Islet of Langerhans (tissue), 1 donor: ENCODE results near the gene ASPG.

Experiments used
- FAIRE-seq: peaks from one replicate; lab custom pipeline; 2011; peaks lifted over from hg19 to GRCh38; lab: Jason Lieb, UNC

Gene ASPG

DNA sequence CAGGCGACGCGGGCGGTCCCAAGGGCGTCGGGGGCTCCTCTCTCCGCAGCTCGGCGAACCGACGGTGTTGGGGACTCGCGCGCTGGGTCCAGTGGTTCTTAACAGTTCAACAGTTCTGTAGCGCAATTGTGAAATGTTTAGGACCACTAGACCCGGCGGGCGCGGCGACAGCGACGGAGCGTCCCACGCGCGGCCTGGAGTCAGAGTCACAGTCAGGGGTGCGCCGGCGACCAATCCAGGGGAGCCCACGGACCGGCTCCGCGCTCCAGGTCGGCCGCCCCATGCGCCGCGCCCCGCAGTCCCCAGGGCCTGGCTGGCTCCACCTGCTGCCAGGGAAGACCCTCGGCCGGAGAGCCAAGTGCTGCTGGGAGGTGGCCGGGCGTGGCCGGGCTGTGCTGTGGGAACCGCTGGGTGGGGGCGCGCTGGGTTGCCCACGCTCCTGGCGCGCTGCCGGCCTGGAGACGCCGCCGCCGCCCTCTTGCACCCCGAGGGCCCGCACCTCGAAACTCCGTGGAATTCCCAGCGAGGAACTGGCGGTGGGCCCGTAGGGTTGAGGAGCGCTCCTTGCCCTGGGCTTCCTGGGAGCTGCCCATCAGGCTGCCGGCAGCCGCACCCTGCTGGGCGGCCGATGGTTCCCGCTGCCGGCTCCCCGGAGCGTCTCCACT is 32.0 kb downstream of the ASPG start:
- no peak for FAIRE-seq

DNA sequence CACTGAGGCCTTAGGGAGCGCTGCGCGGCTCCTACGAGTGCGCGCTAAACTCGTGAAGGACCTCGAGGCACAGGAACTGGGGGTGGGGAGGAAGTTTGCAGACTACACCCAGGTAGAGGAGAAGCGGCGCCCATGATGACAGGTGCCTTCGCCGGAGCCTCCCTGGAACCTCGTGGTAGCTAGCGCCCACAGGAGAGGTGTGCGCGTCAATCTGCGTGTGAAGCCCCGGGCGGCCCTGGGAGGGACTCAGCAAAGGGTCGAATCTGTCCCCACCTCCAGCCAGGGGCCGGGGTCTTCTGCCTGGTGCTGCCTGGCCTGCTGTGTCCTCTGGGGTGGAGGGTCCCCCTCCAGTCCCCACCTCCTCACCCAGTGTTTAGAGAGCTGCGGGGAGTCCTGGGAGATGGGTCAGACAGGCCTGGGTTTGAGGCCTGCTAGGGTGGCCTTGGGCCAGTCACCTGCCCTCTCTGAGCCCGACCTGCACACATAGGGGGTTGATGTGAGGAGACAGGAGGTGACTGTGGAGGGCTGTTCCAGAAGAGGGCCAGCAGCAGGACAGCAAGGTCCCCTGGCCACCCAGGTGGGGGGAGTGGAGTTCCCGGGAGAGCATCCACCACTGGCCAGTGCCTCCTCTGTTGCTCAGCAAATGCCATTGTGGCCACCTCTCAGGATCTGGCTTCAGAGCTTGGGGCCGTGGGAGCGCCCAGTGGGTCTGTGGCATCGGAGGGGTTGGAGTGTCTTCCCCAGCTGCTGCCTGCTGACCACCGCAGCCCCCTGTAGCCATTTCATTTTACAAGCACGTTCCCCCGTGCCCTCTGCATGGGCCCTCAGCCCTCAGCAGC is 32.7 kb downstream of the ASPG start:
- no peak for FAIRE-seq

DNA sequence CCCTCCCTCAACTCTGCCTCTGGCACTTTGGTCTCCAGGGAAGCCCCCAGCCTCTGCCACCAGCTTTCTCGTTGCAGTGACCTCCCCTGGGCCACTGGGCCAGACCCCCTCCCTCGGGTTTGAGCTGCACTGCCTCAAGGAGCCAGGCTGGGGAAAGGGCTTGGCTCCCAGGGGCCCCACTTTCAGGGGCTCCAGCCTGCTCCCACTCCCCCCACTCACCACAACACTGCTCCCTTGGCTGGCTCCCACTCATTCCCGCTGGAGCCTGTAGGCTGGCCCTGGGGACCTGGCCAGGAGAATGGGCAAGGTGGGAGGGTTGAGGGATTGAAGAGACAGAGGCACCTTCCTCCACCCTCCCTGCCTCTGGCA is 33.6 kb downstream of the ASPG start:
- FAIRE-seq, result no peak

DNA sequence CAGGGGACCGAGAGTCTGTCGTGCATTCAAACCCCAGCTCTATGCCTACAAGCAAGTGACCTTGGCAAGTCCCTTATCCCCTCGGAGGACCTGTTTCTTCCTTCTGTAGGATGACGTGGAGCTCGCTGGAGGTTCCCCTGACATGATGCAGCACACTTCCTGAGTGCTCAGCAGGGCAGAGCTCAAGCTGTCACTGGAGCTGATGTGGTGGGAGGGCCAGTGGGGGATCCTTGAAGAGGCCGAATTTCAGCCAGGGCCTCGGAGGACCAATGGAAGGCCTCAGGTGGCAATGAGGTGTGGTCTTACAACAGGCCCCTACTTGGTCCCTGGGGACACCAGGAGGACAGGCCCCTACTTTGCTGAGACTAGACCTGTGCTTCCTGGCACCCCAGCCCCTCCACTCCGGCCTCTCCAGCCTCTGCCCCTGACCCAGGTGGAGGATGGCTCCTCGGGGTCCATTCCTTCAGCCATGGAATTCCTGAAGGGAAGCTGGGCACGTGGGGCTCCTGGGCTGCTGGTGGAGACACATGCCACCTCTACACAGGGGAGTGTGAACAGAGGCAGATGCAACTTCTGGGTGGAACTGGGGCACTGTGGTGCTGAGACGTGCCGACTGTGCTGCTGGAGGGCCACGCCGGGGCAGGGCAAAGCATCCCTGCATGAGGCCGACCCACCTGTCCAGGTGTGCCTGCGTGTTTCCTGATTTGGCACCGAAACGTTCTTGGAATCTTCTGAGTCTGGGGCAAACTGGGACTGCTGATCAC is 34.2 kb downstream of the ASPG start:
- no peak for FAIRE-seq

DNA sequence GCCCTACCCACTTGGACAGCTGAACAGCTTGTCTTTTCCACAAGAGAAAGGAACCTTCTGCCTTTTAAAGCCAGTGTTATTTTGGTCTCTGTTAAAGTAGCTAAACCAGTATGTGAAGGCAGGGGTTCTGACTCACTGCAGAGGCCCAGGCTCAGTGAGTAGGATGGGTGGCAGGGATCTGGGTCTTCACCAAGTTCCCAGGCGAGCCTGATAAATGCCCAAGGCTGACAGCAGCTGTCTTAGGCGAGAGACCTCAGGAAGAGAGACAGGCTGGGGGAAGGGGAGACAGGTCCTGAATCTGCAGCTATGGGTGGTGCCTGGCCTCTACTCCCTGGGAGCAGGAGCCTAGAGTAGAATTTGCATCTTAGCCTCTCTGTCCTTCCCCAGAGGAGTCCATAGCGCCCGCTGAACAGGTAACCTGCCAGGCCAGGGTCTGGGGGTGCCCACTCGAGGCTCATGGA is 34.8 kb downstream of the ASPG start:
- no peak for FAIRE-seq

DNA sequence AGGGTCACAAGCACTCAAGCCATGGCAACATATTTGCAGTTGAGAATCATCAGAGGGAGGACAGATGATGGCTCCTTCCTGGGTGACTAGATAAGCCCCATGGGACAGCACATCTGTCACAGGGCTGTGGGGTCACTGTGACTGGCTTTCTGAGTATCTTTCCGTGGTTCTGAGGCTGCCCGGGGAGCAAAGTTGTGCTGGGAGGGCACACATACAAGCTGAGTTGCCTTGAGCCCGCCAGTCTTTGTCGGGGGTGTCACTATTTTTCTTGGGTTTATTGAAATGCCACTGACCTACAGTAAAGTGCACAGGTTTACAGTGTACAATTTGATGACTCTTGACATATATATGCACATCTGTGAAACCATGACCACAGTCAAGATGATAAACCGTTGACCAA is 35.6 kb downstream of the ASPG start:
- no peak for FAIRE-seq

DNA sequence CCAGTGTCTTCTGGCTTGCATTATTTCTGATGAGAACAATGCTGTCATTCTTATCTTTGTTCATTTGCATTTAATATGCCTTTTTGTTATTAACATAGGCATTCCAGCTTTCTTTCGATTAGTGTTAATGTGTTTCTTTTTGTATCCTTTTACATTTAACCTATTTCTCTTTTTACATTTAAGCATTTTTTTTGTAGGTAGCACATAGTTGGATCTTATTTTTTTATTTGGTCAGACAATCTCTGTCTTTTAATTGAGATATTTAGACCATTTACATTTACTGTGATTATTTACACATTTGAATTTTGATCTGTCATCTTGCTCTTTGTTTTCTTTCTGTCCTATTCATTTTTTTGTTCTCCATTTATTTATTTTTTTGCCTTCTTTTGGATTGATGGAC is 38.4 kb downstream of the ASPG start:
- no peak for FAIRE-seq

DNA sequence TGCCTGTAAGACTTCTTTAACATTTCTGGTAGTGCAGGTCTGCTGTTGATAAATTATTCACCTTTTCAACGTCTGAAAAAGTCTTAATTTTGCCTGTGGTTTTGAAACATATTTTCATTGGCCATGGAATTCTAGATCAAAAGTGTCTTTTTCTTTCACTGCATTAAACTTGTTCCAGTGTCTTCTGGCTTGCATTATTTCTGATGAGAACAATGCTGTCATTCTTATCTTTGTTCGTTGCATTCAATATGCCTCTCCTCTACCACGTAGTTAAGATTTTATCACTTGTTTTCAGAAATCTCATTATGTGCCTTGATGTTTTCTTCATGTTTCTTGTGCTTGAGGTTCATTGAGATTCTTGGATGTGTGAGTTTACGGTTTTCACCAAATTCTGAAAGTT is 39.5 kb downstream of the ASPG start:
- FAIRE-seq, result no peak

DNA sequence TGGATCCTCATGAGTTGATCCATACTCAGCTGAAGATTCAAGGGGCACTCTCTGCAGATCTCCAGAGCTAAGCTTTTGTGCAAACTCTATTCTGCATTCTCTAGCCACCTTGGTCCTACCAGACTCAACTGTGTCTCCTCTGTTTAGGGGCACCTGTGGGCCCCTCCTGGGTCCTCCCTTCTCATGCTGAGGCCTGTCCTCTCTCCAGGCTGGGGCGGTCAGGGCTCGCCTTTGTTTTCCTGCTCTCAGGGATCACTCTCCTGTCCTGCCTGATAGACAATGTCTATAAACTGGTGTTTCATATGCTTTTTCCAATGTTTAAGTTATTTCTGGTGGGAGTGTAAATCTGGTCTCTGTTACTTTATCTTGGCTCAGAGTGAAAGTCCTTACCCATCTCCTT is 41.3 kb downstream of the ASPG start:
- no peak for FAIRE-seq

DNA sequence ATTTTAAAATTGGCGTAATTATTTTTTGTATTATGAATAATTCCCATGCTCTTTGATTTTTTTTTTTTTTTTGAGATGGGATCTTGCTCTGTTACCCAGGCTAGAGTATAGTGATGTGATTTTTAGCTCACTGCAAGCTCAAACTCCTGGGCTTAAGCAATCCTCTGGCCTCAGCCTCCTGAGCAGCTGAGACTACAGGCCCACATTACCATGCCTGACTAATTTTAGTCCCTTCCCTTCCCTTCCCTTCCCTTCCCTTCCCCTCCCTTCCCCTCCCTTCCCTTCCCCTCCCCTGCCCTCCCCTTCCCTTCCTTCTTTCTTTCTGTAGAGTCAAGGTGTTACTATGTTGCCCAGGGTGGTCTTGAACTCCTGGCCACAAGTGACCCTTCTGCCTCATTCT is 43.5 kb downstream of the ASPG start:
- no peak for FAIRE-seq

DNA sequence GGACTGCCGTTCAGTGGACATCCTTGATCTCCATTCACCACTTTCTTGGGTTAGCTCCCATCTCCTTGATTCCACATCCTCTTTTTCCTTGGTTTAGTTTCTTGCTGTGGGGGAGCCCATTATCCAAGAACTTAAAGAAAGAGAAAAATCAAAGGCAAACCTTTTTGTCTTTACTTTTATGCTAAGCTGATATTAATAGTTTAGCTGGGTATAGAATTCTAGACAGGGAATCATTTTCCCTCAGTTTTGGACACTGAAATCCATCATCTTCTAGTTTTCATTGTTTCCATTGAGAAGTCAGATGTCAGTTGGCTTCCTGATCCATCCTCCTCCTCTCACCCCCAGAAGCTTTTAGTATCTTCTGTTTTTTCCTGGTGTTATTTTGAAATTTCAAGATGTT is 44.1 kb downstream of the ASPG start:
- no peak for FAIRE-seq

DNA sequence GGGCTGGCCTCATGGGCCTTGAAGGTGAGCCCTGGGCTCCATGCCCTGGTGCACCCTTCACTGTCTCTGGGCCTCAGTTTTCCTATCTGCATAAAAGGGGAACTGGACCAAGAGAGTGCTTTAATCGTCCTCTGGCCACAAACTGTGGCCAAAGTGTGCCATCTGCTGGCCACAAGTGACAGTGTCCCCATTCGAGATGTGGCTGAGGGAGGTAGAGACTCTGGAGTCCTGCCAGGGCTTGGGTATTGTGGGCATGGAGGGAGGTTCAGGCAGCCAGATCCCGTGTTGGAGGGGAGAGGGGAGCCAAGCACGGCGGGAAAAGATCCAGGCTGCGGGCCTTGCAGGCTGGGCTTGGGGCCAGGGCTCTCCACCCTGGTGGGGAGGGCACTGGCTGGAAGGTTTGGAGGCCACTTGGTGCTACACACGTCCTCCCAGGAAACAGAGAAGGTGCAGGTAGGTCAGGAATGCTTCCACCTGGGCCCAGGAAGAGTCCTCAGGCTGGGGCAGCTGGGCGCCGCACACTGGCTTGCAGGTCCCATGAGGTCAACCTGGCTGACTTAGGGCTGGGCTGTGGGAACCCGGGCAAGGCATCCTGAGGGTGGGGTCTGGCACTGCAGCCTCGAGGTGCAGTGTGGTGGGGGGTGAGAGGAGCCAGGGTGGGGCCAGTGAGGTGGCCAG is 45.6 kb downstream of the ASPG start:
- FAIRE-seq, result no peak

DNA sequence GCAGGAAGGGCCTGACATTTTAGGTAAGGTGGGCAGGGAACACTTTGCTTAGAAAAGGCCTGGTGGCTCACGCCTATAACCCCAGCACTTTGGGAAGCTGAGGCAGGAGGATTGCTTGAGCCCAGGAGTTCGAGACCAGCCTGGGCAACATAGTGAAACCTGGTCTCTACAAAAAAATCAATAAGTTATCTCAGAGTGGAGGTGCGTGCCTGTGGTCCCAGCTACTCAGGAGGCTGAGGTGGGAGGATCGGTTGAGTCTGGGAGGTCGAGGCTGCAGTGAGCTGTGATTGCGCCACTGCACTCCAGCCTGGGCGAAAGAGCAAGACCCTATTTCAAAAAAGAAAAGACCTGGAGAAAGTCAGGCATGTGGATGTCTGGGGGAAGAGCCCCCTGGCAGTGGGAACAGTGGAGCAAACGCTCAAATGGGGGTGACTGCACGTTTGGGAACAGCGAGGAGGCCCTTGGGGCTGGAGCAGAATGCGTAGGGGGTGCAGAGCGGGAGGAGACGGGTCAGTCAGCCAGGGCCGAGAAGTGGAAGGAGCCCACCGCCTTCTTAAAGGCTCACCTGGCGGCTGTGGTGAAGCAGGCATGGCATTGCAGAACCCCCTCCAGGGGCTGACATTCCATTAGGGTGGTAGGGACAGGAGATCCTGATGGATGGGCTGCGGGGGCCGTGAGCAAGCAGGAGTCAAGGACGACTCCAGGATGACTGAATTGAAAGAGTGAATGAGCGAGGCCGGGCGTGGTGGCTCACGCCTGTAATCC is 46.6 kb downstream of the ASPG start:
- FAIRE-seq, result no peak

DNA sequence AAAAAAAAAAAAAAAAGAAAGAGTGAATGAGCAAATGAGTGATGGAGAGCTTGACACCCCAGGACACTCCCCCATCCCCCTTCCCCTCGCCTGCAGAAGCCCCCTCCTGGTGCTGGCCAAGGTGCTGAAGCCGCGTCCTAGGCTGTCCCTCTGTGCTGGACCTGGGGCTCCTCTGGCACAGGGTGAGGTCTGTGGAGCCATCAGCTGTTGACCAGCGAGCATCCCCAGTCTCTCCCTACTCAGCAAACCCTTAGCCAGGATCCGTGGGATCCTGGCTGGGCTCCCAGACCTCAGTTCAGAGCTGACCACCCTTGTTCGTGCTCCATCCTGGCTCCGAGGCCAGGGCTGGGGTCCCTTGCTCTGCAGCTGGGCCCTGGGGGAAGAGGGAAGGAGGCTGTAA is 47.5 kb downstream of the ASPG start:
- FAIRE-seq, result no peak

DNA sequence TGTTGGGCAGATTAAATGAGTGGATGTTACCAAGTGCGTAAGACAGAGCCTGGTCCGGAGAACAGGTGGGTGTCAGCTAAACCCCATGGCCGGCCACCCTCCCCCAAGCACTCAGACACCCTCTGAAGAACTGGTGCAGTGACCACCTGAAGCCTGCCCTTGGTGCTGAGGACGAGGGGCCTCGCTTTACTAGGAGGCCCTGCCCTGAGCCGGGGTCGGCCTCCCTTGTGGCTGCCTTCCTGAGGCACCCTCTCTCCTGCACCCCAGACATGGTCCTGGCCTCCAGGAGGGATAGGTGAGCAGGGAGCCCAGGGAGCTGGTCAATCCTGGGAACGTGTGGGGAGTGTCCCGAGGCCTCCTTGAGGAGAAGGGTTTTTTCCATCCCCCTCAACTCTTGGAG is 48.0 kb downstream of the ASPG start:
- no peak for FAIRE-seq

DNA sequence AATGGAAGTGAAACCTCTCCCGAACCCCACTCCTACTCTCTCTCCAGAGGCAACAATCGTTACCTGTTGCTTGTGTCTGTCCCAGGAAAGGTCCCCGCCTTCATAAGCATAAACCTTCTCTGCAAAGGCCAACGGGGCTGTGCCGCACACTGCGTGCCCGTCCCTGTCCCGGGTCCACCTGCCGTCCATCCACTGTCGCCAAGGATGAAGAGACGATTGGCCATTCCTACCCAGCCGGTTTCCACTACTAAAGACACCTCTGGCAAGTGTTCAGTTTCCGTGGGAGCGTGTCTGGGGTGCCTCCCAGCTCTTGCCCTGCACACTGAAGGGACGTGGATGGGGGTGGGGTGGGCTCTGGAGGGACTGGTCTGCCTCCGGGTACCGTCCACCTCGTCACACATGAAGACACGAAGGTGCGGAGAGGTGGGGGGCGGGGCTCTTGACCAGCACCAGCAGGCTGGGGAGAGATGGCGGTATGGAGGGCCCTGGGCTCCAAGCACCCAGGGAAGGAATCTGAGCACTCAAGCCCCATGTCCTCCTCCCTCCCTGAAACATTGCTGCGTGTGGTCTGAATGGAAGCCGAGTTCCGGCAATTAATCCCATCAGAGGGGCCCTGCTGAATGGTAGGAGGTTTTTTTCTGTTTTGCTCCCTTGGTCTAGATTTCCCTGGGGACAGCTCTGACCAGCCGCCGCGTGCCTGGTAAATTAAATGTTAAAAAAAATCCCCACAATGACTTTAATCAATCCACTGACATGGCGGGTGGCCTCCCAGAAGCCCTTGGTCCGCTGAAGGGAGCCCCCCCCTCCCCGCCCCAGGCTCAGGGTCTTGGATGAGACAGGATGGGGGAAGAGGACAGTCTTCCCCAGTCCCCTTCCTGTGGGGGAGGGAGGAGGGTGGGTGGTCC is 48.8 kb downstream of the ASPG start:
- no peak for FAIRE-seq

DNA sequence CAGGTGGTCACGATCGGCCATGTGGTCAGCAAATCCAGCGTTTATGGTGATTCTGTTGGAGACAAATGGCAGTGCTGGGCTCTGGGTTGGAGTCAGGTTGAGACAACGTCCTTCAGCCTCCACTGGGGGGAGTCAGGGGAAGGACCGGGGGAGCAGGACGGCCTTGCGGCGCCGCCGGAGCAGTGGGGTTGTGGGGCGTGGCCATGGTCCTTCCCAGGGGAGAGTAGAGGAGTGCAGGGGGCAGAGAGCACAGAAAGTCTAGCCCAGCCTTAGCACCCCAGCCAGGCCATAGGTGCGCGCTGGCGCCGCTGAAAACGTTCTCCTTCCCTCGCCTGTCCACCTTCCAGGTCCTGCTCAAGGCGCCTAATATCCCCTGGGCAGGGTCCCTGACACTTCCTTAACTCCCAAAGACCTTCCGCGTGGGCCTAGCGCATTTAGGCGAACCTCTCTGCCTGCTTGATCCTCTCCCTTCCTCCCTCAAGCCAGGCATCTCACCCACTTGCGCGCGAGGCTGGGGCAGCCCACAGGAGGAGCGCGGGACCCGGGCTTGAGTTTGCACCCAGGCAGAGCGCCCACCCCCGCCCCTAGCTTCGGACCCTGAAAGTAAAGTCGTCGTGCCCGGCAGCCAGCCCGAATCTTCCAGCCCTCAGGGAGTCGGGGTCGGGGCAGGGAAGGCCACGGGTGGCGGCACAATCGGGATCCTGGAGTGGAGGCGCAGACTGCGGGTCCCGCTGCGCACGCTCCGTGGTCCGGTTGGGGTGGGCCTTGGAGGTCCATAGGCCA is 49.8 kb downstream of the ASPG start:
- no peak for FAIRE-seq

DNA sequence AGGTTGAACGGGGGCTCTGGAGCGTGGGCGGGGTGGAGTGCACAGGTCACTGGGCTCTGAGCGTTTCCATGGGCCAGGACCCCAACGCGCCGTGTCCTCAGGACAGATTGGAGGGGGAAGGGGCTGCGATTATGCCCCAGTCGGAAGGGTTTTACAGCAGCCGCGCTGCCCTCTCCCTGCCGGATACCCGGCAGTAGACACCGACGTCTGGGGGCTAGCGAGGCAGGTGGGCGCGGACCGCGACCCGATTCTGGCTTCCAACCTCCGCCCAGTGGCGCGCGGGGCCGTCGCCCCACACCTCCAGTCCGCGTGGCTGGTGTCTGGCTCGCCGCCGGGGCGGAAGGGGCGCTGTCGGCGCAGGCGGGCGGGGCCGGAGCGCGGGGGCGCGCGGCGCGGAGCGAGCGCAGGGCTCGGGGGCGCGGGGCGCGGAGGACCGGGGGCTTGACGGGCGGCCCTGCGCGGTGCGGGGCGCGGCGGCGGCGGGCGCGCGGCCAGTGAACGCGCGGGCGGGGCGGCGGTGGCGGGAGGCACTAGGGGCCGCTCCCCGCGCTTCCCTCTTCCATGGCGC is 50.5 kb downstream of the ASPG start:
- FAIRE-seq, result no peak

DNA sequence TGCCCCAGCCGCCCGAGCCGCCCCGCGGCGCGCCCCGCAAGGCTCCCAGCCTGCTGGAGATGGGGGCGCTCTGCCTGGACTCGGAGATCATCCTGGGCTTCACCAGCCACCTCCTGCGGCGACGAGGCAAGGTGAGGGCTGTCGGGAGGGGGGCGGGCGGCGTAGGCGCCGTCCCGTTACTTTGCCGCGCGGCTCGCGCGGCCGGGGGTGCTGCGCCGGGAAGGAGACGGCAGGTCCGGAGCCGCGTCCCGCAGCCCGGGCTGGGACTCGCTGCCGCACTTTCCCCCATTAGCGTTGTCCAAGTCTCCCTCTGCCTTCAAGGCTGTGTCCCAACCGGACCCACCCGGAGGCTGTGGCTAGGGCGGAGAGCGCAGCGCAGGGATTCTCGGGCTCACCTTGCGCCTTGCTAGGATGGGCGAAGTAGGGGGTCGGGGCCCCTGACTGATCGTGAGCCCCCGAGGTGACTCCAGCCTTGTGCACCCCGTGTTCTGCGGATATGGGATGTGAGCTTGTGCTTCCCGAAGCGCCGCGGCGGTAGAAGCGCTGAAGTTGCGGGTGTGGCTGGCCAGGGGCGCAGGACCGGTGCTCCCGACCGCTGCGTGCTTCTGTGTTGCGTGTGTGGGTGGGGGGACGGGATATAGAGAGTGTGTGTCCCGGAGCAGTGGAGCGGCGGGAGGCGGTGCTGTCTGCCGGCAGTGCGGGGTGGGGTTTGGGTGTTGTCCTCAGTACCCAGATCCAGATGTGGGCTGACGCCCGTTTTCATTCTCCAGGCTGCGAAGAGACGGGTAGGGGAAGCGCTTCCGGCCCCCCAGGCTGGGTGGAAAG is 51.2 kb downstream of the ASPG start:
- FAIRE-seq, result no peak
